NCI-H1417 (cell line): ENCODE measurements around the gene TDRKH.
"Not testable (repeated sequence)": the region's sequence is repeated elsewhere in the genome, so short reads cannot be mapped to it uniquely, and the experiment has no call there.

Experiments
- DNase-seq, 3 experiments: peaks; one replicate each; lab custom pipeline; 2025; lab: John Stamatoyannopoulos, UW

TDRKH gene

DNA sequence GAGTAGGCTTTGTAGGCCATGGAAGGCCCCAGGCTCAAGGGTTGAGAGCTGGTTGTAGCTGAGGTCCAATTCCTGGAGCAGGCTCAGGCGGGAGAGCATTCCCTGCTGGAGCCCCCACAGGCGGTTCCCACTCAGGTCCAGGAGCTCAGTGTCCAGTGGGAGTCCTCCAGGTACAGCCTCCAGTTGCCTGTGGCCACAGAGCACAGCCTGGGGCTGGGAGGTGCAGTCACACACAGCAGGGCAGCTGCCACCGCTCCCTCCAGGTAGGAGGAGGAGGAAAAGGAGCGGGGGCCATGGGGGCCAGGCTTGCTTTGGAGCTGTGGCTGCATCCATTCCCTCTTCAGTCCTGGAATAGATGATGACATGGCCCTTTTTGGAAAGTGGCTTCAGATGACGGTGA is 12.1 kb upstream of the TDRKH start:
- no peak for DNase-seq

- no peak for DNase-seq
Measured at GRCh38 chr1:151801846-151802245, 11.5 kb upstream of the TDRKH start.

DNA sequence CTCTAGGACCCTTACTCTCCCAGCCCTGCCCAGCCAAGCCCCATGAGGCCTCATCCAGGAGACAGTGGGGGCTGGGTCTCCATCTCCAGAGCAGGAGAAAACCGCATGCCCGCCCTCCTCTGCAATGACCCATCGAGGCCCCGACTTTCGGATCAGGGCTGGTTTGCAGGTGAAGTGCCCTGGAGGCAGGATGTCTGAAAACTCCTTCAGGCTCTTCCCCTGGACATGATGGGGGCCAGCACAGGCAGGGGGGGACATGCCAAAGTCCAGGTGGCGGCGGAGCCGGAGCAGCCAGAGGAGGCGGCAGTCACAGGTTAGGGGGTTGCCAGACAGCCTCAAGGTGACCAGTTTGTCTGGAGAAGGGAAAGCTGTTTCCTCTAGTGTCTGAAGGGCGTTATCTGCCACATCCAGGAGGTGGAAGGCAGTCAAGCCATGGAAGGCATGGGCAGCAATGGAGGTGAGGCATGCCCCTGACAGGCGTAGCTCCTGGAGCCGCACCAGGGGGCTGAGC is 11.1 kb upstream of the TDRKH start:
- no peak for DNase-seq

DNA sequence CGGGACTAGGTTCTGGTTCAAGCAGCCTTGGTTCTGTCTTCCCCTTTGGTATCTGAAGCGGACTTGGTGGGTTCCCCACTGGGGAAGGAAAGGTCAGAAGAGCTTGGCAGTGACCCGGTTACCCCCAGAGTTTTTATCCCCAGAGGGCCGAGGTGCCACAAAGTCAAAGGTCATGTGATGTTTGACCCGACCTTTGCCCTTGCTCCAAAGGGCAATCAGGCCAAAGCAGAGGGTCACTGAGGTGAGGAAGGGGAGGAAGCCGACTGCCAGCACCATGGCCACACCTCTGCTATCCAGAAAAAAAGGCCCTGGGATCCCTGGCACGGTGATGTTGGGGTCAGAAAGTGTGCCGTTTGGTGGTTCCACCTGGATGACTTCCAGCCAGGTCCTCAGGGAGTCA is 10.5 kb upstream of the TDRKH start:
- no peak for DNase-seq

GRCh38 chr1:151799179-151800022 is 9.1 kb upstream of the TDRKH start:
- DNase-seq: no peak

DNA sequence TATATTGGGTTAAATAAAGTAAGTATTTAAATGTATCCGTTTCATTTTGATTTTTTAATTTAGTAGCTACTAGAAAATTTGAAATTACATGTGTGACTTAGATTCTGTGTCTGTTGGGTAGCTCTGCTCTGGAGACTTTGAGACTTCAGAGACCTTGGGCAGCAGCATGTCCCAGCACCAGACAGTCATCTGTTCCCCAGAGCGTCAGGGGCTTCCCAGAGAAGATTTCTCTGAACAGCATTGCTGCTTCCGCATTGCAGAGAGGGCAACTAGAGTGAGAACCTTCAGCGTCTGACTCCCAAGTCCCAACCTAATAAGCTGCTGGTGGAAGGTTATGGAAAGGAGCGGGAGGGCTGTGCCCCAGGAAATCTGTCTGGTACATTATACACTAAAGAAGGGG is 8.3 kb upstream of the TDRKH start:
- DNase-seq: no peak

- peak in 2 of 3 experiments; percentile 55 to 64 for DNase-seq
Measured at GRCh38 chr1:151790940-151791651, 796 bp upstream of the TDRKH start.

DNA sequence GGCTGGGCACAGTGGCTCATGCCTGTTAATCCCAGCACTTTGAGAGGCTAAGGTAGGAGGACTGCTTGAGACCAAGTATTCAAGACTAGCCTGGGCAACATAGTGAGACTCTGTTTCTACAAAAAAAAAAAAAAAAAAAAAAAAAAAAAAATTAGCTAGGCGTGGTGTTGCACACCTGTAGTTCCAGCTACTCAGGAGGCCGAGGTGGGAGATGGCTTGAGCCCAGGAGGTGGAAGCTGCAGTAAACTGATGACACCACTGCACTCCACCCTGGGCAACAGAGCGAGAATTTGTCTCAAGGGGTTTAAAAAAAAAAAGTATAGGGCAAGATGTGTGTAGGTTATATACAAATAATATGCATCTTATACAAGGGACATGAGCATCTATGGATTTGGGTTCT is 2.6 kb downstream of the TDRKH start:
- DNase-seq: no peak

DNA sequence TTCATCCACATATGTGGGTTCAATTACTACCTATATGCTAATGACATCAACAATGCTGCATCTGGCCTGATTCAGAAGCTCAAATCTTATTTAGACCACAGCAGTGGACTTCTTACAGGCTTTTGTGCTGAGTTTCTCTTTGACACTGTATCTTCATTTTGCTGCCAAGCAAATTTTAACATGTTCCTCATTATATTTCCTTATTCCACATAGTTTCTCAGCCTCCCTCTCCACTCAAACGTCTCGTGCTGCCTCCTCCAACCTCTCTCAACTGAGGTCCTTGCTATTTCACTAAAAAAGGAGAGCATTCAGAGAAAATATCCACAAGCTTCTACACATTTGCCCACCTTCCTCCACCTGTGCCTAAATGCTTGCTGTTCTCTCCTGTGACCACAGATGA is 6.5 kb downstream of the TDRKH start:
- DNase-seq: no peak

DNA sequence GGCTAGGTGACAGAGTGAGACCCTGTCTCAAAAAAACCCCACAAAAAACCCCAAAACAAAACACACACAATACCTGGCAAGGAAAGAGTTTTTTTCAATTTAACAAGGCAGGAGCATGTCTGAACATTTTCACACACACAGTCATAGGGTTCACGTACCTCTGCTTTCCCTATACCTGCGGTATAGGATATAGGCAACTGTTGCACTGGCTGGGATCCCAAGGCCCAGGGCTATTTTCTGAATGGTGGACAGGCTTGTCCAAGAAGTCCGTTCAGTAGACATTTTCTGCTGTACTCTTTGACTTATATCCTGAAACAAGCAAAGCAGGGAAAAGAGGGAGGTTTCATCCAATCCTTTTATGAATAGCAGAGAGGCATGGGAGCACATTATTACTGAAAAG is 7.6 kb downstream of the TDRKH start:
- no peak for DNase-seq

DNA sequence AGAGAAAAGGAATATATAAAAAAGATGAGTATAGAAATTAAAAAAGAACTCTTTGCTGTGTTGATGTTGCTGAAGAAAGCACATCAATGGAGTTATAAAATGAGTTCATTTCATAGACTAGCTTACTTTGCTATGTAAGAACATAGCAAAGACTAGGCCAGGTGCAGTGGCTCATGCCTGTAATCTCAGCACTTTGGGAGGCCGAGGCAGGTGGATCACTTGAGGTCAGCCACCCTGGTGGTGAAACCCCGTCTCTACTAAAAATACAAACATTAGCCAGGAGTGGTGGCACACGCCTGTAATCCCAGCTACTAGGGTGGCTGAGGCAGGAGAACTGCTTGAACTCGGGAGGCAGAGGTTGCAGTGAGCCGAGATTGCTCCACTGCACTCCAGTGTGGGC is 8.3 kb downstream of the TDRKH start:
- not testable (repeated sequence) for DNase-seq

DNA sequence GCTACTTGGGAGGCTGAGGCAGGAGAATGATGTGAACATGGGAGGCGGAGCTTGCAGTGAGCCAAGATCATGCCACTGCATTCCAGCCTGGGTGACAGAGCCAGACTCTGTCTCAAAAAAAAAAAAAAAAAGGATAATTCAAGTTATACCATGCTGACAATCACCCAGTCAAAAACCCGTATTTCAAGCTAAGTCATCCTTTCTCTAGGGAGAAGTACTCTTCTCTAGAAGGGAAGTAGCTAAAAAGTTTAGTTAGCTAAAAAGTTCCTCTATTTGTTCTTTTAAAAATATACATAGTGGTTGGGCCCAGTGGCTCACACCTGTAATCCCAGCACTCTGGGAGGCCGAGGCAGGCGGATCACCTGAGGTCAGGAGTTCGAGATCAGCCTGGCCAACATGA is 9.6 kb downstream of the TDRKH start:
- not testable (repeated sequence) for DNase-seq

GRCh38 chr1:151779852-151780251 is 10.4 kb downstream of the TDRKH start:
- DNase-seq: no peak

DNA sequence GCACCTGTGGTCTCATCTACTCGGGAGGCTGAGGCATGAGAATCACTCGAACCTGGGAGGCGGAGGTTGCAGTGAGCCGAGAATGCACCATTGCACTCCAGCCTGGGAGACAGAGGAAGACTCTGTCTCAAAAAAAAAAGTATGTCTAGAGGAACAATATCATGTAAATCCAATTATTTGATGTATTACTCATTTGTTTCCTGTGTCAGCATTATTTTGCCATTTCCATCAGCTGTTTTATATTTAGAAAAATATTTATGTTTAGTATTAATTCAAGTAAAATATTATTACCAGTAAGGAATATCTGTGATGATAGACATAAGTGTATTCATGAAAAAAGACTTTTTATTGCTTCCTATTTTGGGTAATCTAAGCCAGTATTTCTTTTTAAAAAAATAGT is 13.0 kb downstream of the TDRKH start:
- DNase-seq: no peak

DNA sequence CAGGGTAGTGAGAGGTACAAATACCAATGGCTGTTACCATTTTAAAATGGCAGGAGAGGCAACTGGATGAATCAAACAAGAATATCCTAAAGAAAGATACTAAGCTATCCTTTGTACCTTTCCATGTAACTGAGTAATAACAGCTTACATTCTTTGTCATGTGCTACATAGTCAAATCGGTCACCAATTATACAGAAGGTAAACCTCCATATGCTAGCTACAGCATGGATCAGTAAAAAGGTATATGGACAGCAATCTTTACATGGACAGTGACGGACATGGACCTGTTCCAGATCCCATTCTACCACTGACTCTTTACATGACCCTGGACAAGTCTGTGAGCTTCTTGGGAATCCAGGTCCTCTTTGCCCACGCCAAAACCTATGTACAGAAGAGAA is 13.6 kb downstream of the TDRKH start:
- DNase-seq: no peak

DNA sequence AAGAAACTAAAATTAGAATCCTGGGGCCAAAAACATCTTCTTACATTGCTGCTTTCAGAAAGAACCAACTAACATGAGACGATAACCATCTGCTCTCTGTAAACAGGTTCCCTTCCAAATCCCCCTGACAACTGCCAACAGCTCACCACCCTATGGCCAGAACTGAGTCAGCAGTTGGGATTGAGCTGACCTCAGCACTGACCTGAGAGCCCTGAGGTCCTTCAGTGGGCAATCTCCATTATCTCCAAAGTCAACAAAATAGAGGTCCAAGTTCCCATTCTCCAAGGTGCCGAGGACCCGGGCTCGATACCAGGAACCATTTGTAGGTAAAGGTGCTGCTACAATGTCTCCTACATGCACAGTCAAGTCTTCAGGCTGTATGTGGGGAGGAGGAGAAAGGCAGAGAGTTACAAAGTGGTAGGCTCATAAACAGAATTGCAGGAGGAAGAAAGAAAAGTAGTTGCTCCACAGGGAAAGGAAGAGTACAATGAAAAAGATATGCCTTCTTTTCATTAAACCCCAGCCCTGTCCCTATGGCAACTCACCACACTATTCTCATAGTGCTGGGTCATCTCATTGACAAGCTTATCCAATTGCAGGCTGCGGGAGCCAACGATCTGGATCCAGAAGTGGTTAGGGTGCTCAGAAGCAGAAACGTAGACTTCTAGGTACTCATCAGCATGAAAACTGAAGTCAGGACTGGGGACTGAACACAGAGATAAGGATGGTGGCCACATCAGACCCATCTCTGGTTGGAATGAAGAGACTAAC is 14.2 kb downstream of the TDRKH start:
- DNase-seq: no peak

DNA sequence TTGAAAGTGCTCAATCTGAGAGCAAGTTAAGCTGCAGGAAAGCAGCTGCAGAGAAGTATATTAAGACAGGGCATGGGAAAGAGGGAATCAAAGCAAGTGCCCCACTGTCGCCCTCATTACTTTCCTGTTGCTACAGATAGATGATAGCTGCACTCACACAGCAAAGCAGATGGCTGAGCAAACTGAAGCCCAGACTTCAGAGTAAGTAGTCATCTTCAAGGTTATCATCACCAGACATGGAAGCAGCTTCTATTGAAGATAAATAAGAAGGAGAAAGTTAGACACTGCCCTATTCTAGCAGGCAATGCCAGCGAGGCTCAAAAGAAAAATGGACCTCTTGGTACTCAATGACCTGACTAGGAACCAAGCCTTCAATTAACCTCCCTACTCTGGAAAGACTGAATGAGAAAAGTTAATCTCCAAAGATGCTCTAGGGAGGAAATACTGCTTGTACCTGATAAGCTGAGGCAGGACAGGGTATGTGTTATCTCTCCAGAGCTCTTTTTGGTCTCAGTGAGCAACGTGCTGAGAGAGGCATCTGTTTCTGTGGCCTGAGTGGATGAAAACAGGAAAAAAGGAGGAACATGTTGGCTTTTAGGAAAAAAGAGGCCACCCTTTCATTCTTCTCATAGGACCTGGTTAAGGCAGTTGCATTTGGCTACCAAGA is 15.9 kb downstream of the TDRKH start:
- no peak for DNase-seq

GRCh38 chr1:151773702-151774101 is 16.6 kb downstream of the TDRKH start:
- no peak for DNase-seq

GRCh38 chr1:151769270-151769669 is 21.0 kb downstream of the TDRKH start:
- not testable (repeated sequence) for DNase-seq

- DNase-seq: not testable (repeated sequence)
Measured at GRCh38 chr1:151768351-151769066, 21.8 kb downstream of the TDRKH start.

GRCh38 chr1:151763990-151764389 is 26.3 kb downstream of the TDRKH start:
- DNase-seq: no peak
